ENCODE measurements around the gene CFAP300. TPM values are rescaled to one million over a fixed set of nuclear protein-coding genes. Genes with fewer than 3 reads are reported as not detected.
A peak's percentile ranks its signal among the peaks of the same experiment; 100 is the strongest.

Gene CFAP300
- total RNA-seq, 1 donor from 2014 or later: 15.2 TPM

DNA sequence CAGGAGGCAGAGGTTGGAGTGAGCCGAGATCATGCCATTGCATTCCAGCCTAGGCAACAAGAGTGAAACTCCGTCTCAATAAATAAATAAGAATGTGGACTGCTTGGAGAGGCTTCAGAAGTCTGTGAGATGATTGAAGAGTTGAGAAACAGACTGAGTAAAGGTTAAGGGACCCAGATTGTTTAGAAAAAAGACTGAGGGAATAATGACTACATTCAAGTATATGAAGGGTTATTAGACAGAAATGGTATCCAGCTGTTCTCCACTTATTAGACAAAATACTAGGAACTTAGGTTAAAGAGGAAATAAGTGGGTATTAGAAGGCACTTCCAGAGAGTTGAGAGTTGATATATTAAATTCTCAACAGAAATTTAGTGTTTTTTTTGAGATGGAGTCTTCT is 52.5 kb downstream of the CFAP300 start:
- Histone ChIP-seq H3K4me1 (no peaks in the 10 kb centered on the region), H2AFZ (replicated peaks) (no peak overlapping the region), H3K9ac (no peak overlapping the region), H3F3A (ENCODE audit: low read depth) (no peaks in the 10 kb centered on the region), H3K27me3 (no peaks in the 10 kb centered on the region), H3K79me2 (ENCODE audit: low read depth) (no peaks in the 10 kb centered on the region), H3K9me3 (ENCODE audit: low read depth) (no peaks in the 10 kb centered on the region), H3K4me2 (no peak overlapping the region), H3K4me3 (no peak overlapping the region), H3K36me3 (no peaks in the 10 kb centered on the region), H4K20me1 (ENCODE audit: low read depth) (no peaks in the 10 kb centered on the region), H3K27ac (no peak overlapping the region)
- H3K9me3 Mint-ChIP-seq: peaks cover 3% of the 10 kb centered on the region
- TF ChIP-seq EZH2phosphoT487 (IDR thresholded peaks at IDR 0.05): no peak
- no peak for TF ChIP-seq EZH2 (IDR thresholded peaks at IDR 0.05)
- TF ChIP-seq, protein P1, sequence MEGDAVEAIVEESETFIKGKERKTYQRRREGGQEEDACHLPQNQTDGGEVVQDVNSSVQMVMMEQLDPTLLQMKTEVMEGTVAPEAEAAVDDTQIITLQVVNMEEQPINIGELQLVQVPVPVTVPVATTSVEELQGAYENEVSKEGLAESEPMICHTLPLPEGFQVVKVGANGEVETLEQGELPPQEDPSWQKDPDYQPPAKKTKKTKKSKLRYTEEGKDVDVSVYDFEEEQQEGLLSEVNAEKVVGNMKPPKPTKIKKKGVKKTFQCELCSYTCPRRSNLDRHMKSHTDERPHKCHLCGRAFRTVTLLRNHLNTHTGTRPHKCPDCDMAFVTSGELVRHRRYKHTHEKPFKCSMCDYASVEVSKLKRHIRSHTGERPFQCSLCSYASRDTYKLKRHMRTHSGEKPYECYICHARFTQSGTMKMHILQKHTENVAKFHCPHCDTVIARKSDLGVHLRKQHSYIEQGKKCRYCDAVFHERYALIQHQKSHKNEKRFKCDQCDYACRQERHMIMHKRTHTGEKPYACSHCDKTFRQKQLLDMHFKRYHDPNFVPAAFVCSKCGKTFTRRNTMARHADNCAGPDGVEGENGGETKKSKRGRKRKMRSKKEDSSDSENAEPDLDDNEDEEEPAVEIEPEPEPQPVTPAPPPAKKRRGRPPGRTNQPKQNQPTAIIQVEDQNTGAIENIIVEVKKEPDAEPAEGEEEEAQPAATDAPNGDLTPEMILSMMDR (IDR thresholded peaks at IDR 0.05): no peak
- DNase-seq (ENCODE audit: low spot score): no peak
- H3K4me3 Mint-ChIP-seq: no peak overlapping the region
- H3K36me3 Mint-ChIP-seq: peaks cover 3% of the 10 kb centered on the region
- peaks cover 2% of the 10 kb centered on the region for H3K27me3 Mint-ChIP-seq (ENCODE audit: insufficient read depth, low read depth)
- H3K4me1 Mint-ChIP-seq: no peaks in the 10 kb centered on the region
- H3K27ac Mint-ChIP-seq: no peak overlapping the region

DNA sequence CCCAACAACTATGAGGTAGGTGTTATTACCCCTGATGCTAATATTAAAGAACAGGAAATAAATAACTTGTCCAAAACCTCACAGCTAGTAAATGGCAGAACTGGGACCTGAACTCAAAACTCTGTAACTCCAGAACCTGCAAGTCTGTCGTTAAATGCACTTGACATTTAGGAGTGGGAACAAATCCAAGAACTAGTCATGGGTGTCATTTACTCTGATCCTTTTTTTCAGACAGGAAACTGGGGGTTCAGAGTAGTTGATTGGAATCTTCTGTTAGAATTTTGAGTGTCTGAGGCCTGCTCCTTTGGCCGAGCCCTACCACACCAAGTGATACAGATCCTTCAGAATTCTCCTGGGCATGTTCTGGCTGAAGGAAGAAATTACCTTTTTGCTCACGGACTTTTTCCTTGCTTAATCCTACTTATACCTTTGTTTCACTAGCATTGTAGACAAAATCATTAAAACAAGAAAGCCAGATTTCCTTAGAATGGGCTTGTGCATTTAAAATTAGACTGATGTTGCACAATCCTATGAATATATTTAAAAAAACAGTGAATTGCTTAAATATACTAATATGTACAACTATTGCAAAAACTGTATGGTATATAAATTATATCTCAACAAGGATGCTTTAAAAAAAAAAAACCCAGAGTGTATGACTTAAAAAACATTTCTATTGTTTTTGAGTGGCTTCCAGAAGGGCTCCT is 61.6 kb downstream of the CFAP300 start:
- H3K27me3 Mint-ChIP-seq (ENCODE audit: insufficient read depth, low read depth): peaks cover 7% of the 10 kb centered on the region
- Histone ChIP-seq H3F3A (ENCODE audit: low read depth) (peaks cover 27% of the 10 kb centered on the region), H4K20me1 (ENCODE audit: low read depth) (peaks cover 10% of the 10 kb centered on the region), H3K4me3 (peak overlapping the region; percentile 79), H3K9ac (no peak overlapping the region), H2AFZ (replicated peaks) (no peak overlapping the region), H3K79me2 (ENCODE audit: low read depth) (peaks cover 39% of the 10 kb centered on the region), H3K36me3 (no peaks in the 10 kb centered on the region), H3K9me3 (ENCODE audit: low read depth) (no peaks in the 10 kb centered on the region), H3K4me2 (peak overlapping the region; percentile 85), H3K27ac (no peak overlapping the region), H3K27me3 (peaks cover 10% of the 10 kb centered on the region), H3K4me1 (peaks cover 21% of the 10 kb centered on the region)
- TF ChIP-seq EZH2phosphoT487 (IDR thresholded peaks at IDR 0.05) (no peak), EZH2 (IDR thresholded peaks at IDR 0.05) (no peak)
- TF ChIP-seq, protein P1 (IDR thresholded peaks at IDR 0.05): no peak
- DNase-seq (ENCODE audit: low spot score): no peak
- H3K4me1 Mint-ChIP-seq: peaks cover 27% of the 10 kb centered on the region
- peaks cover 3% of the 10 kb centered on the region for H3K36me3 Mint-ChIP-seq
- H3K27ac Mint-ChIP-seq: peak overlapping the region; percentile 53
- peak overlapping the region; percentile 99 for H3K4me3 Mint-ChIP-seq
- peaks cover 5% of the 10 kb centered on the region for H3K9me3 Mint-ChIP-seq

DNA sequence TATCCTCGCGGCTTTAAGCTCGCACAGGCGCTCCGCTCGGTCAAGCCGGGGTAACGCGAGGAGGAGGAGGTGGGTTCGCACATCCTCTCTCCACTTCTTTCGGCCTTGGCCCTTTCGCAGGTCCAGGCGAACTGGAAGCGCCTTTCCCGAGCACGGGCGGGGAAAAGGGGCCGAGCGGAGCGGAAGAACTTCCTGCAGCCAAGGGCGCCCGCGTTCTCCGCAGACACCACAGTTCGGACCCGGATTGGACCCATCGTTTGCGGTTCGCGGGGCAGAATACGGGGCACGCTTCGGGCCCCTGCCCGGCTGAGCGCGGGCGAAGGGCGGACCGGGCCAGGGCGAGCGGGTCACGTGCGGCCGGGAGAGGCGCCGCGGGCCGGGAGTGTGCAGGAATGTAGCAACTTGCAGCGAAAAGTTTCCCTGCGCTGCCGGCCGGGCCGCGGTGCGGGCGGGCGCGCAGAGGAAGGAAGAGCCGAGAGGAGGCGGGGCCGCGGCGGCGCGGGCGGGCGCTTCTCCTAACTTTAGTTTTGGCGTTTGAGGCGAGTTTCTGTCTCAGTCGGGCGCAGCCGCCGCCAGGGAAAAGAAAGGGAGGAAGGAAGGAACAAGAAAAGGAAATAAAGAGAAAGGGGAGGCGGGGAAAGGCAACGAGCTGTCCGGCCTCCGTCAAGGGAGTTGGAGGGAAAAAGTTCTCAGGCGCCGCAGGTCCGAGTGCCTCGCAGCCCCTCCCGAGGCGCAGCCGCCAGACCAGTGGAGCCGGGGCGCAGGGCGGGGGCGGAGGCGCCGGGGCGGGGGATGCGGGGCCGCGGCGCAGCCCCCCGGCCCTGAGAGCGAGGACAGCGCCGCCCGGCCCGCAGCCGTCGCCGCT is 62.9 kb downstream of the CFAP300 start, which contains the start of gene YAP1:
TSS of gene YAP1 (plus strand) at position 552 of the 865 bp plus-strand sequence. CDS start 402 bp downstream, outside the sequence.
- H3K36me3 ChIP-seq: peaks cover 4% of the 10 kb centered on the region
- Mint-ChIP-seq H3K27ac (peak within 1 kb of the TSS; percentile 100), H3K36me3 (peaks cover 2% of the 10 kb centered on the region), H3K4me1 (peaks cover 38% of the 10 kb centered on the region), H3K4me3 (peak within 1 kb of the TSS; percentile 99), H3K9me3 (peaks cover 2% of the 10 kb centered on the region), H3K27me3 (ENCODE audit: insufficient read depth, low read depth) (peaks cover 5% of the 10 kb centered on the region)
- TF ChIP-seq, protein P1 (IDR thresholded peaks at IDR 0.05): no peak
- TF ChIP-seq EZH2 (IDR thresholded peaks at IDR 0.05) (peak; percentile 36), EZH2phosphoT487 (IDR thresholded peaks at IDR 0.05) (no peak)
- peak; percentile 95 for DNase-seq (ENCODE audit: low spot score)
- no peaks in the 10 kb centered on the region for H3K9me3 ChIP-seq (ENCODE audit: low read depth)
- peaks cover 33% of the 10 kb centered on the region for H3K4me1 ChIP-seq
- peak within 1 kb of the TSS; percentile 63 for H3K9ac ChIP-seq
- peaks cover 23% of the 10 kb centered on the region for H4K20me1 ChIP-seq (ENCODE audit: low read depth)
- peaks cover 35% of the 10 kb centered on the region for H3F3A ChIP-seq (ENCODE audit: low read depth)
- H3K27me3 ChIP-seq: peaks cover 10% of the 10 kb centered on the region
- H3K4me3 ChIP-seq: peak within 1 kb of the TSS; percentile 79
- H2AFZ ChIP-seq (replicated peaks): peak within 1 kb of the TSS; percentile 94
- peak within 1 kb of the TSS; percentile 92 for H3K27ac ChIP-seq
- H3K79me2 ChIP-seq (ENCODE audit: low read depth): peaks cover 51% of the 10 kb centered on the region
- H3K4me2 ChIP-seq: peak within 1 kb of the TSS; percentile 85
